HG03378 (cell line): ENCODE measurements around the gene STK4.

Experiments used
- ATAC-seq: cut with Tn5 transposase; IDR thresholded peaks from one replicate; pipeline ENCODE4 v1.9.1; 2021; ENCODE audit warnings: mild to moderate bottlenecking, moderate library complexity; ENCODE audit not compliant: unreplicated experiment

STK4 gene

GRCh38 chr20:45104786-45105185 is 138.5 kb downstream of the STK4 start:
- ATAC-seq = no peak

- ATAC-seq = no peak
Observed at GRCh38 chr20:45105317-45105716, 139.0 kb downstream of the STK4 start.

- no peak for ATAC-seq
Observed at GRCh38 chr20:45109634-45110033, 143.3 kb downstream of the STK4 start.

GRCh38 chr20:45110301-45110700 is 144.0 kb downstream of the STK4 start:
- ATAC-seq = no peak

- no peak for ATAC-seq
Observed at GRCh38 chr20:45111285-45111684, 145.0 kb downstream of the STK4 start.

- no peak for ATAC-seq
Observed at GRCh38 chr20:45111799-45112471, 145.6 kb downstream of the STK4 start.

GRCh38 chr20:45112754-45113153 is 146.4 kb downstream of the STK4 start:
- ATAC-seq = no peak

- no peak for ATAC-seq
Observed at GRCh38 chr20:45113865-45114264, 147.6 kb downstream of the STK4 start.

- no peak for ATAC-seq
Observed at GRCh38 chr20:45114465-45115385, 148.4 kb downstream of the STK4 start, which contains the start of gene WFDC5. Gene WFDC5 (minus strand): TSS chr20:45115174. CDS start chr20:45115083, 91 bp downstream.

GRCh38 chr20:45115386-45115774 is 149.1 kb downstream of the STK4 start:
- ATAC-seq = no peak

GRCh38 chr20:45115829-45116228 is 149.5 kb downstream of the STK4 start:
- no peak for ATAC-seq

GRCh38 chr20:45117581-45117980 is 151.3 kb downstream of the STK4 start:
- no peak for ATAC-seq

GRCh38 chr20:45118028-45118427 is 151.7 kb downstream of the STK4 start:
- no peak for ATAC-seq

- no peak for ATAC-seq
Observed at GRCh38 chr20:45119556-45120266, 153.4 kb downstream of the STK4 start.

- ATAC-seq = no peak
Observed at GRCh38 chr20:45121388-45121787, 155.1 kb downstream of the STK4 start.

GRCh38 chr20:45124365-45124764 is 158.1 kb downstream of the STK4 start, which contains the start of gene WFDC12:
Gene WFDC12 (minus strand): TSS chr20:45124465. CDS start chr20:45124447, 18 bp downstream.
- no peak for ATAC-seq

GRCh38 chr20:45128099-45128498 is 161.8 kb downstream of the STK4 start:
- ATAC-seq = no peak
